Measurements from ENCODE around the gene TRAF3IP3. TPM values are rescaled to one million over a fixed set of nuclear protein-coding genes. Genes with fewer than 3 reads are reported as not detected.

The TRAF3IP3 gene
- total RNA-seq, 1 donor from 2014 or later: not detected

GRCh38 chr1:209817691-209818090 lies 61.8 kb downstream of the TRAF3IP3 start:
- no peak for TF ChIP-seq CTCF (conservative IDR thresholded peaks at IDR 0.05; ENCODE audit: low read depth, low read length)
- no peak for DNase-seq (ENCODE audit: low read depth)
- H3K4me3 ChIP-seq (ENCODE audit: low read depth, low read length): no peak overlapping the region

- no peak overlapping the region for H3K4me3 ChIP-seq (ENCODE audit: low read depth, low read length)
- no peak for TF ChIP-seq CTCF (conservative IDR thresholded peaks at IDR 0.05; ENCODE audit: low read depth, low read length)
- no peak for DNase-seq (ENCODE audit: low read depth)
Measured at GRCh38 chr1:209819058-209819457, 63.2 kb downstream of the TRAF3IP3 start.

GRCh38 chr1:209820986-209821385 lies 65.1 kb downstream of the TRAF3IP3 start:
- TF ChIP-seq CTCF (conservative IDR thresholded peaks at IDR 0.05; ENCODE audit: low read depth, low read length): no peak

GRCh38 chr1:209822706-209823105 lies 66.9 kb downstream of the TRAF3IP3 start:
- DNase-seq (ENCODE audit: low read depth): no peak
- peak overlapping the region; percentile 1 for H3K4me3 ChIP-seq (ENCODE audit: low read depth, low read length)
- no peak for TF ChIP-seq CTCF (conservative IDR thresholded peaks at IDR 0.05; ENCODE audit: low read depth, low read length)

More at GRCh38 chr1:209820986-209821385, 65.1 kb downstream of the TRAF3IP3 start:
- DNase-seq (ENCODE audit: low read depth): no peak
- H3K4me3 ChIP-seq (ENCODE audit: low read depth, low read length): no peak overlapping the region

- DNase-seq (ENCODE audit: low read depth): no peak
- peak; percentile 79 for TF ChIP-seq CTCF (conservative IDR thresholded peaks at IDR 0.05; ENCODE audit: low read depth, low read length)
- H3K4me3 ChIP-seq (ENCODE audit: low read depth, low read length): peak overlapping the region; percentile 1
Measured at GRCh38 chr1:209823143-209824041, 67.5 kb downstream of the TRAF3IP3 start.

GRCh38 chr1:209825591-209826434 lies 70.0 kb downstream of the TRAF3IP3 start:
- H3K4me3 ChIP-seq (ENCODE audit: low read depth, low read length): no peak overlapping the region
- TF ChIP-seq CTCF (conservative IDR thresholded peaks at IDR 0.05; ENCODE audit: low read depth, low read length): no peak
- no peak for DNase-seq (ENCODE audit: low read depth)

Data from epithelial cell of proximal tubule (primary cell).